WTC11 (cell line): Measurements from ENCODE around the gene TAF1L.

ENCODE experiments used
- CTCF ChIP-seq: fragments of 200-600 bp; IDR thresholded peaks from 2 replicates; pipeline ENCODE4 v1.8.0; 2022; ENCODE audit warnings: antibody characterized with exemption
- GABPB1 ChIP-seq: sonication (generic); formaldehyde crosslinking; IDR thresholded peaks from 2 replicates; pipeline ENCODE4 v1.8.1; 2023; ENCODE audit warnings: mild to moderate bottlenecking, missing genetic modification reagents
- TP53 ChIP-seq: sonication (generic); formaldehyde crosslinking; IDR thresholded peaks from 2 replicates; pipeline ENCODE4 v1.8.1; 2023; ENCODE audit warnings: mild to moderate bottlenecking, missing genetic modification reagents
- USF1 ChIP-seq: sonication (generic); formaldehyde crosslinking; IDR thresholded peaks from 2 replicates; pipeline ENCODE4 v1.8.0; 2022; ENCODE audit warnings: mild to moderate bottlenecking, missing genetic modification reagents

- TF ChIP-seq USF1 (CRISPR knock-in tag) (no peak), CTCF (no peak), GABPB1 (no peak), TP53 (CRISPR knock-in tag) (no peak)
These were observed 50.7 kb downstream of the TAF1L start for GRCh38 chr9:32584784-32585183.
